Epithelial cell of prostate (primary cell): Measurements from ENCODE around the gene AP1M1.
A peak's percentile ranks its signal among the peaks of the same experiment; 100 is the strongest.

Experiments used
- DNase-seq: peaks from one replicate; pipeline ENCODE4 v3.0.0-alpha.2; 2011; ENCODE audit warnings: low read depth, low spot score
- H3K27ac ChIP-seq: fragments of 450-650 bp; 2 replicates; pipeline ENCODE4 v1.5.1; 2017; ENCODE audit warnings: mild to moderate bottlenecking

Gene AP1M1

DNA sequence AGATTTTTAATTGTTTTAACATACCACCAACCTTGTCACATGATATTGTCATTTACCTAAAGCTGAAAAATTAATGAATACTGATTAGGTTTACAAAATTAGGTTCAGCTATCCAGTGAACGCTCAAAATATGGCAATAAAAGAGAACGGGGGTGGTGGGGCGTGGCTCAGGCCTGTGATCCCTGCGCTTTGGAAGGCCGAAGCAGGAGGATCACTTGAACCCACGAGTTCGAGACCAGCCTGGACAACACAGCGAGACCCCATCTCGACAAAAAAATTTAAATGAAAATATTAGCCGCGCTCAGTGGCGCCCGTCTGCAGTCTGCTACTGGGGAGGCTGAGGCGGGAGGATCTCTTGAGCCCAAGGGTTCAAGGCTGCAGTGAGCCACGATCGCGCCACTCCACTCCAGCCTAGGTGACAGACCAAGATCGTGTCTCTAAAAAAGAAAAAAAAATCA lies 13.0 kb upstream of the AP1M1 start:
- H3K27ac ChIP-seq = peak overlapping the region; percentile 29
- no peak for DNase-seq

DNA sequence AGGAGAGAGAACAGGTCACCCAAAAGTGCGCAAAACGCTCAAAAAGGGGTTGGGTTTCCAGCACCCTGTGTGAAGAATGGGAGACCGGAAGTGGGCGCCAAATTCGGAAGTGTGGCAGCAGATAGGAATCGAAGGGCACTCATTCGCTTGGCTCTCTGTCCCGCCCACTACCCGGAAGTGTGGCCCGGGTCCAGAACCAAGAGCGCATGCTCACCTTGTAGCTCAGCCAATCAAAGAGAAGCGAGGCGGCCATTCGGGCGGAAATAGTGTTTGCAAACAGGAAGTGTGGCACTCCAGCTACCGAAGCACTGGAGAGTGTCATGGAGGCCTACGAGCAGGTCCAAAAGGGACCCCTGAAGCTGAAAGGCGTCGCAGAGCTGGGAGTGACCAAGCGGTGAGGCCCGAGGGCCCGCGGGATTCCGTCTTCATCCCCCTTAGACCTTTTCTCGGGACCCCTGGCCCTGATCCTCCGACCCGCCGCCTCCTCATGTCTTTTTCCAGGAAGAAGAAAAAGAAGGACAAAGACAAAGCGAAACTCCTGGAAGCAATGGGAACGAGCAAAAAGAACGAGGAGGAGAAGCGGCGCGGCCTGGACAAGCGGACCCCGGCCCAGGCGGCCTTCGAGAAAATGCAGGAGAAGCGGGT lies 12.5 kb upstream of the AP1M1 start, which contains the start of gene FAM32A:
Gene FAM32A (plus strand): TSS at position 288 of the 645 bp plus-strand sequence. CDS start 33 bp downstream, at position 321.
- H3K27ac ChIP-seq = peak within 1 kb of the TSS; percentile 29
- peak; percentile 95 for DNase-seq

DNA sequence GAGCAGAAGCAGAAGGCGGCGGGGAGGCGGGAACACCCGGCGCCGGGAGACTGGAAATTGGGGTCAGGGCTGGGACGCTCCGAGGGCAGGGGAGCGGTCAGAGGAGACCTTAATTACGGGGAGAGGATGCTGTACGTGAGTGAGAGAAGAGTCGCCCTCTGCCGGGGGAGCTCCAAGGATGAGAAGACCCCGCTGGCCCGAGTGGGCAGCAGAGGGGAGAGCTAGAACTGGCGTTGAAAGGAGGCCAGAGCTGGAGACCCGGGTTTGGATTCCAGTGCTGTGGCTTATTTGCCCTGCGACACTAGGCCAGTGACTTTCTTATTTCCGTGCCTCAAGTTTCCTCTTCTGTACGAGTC lies 12.0 kb upstream of the AP1M1 start:
- H3K27ac ChIP-seq = peak overlapping the region; percentile 29
- DNase-seq = no peak

DNA sequence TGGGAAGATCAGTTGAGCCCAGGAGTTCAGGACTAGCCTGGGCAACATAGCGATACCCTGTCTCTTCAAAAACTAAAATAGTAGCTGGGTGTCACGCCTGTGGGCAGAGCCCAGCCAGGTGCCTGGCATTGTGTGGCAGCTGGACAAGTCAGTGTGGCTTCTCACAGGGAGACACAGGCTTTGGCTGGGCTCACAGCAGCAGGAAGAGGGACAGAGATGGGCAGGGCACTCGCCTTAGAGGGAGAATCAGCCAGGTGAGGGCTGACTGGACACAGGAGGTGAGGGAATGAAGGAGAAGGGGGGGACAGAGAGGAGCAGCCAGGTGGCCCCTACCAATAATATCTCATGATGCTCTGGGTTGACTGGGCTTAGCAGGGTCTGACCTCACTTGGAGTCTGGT lies 9.2 kb upstream of the AP1M1 start:
- no peak for DNase-seq
- no peak overlapping the region for H3K27ac ChIP-seq

DNA sequence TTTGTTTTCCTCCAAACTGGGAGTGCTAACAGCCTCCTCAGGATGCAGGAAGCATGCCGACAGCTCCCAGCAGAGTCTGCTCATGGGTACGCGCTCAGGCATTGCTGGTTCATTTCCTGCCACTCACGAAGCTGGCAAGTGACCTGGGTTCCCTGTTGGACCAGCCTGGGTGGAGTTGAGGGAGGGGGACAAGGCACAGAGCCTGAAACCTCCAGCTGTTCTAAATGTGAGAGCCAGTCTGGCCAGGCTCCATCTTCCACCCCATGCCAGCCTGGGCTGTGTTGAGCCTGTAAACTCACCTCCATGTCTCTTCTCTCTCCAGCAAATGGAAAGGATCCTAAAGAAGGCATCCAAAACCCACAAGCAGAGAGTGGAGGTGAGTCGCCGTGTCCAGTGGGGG lies 7.5 kb upstream of the AP1M1 start:
- no peak for DNase-seq
- no peak overlapping the region for H3K27ac ChIP-seq

DNA sequence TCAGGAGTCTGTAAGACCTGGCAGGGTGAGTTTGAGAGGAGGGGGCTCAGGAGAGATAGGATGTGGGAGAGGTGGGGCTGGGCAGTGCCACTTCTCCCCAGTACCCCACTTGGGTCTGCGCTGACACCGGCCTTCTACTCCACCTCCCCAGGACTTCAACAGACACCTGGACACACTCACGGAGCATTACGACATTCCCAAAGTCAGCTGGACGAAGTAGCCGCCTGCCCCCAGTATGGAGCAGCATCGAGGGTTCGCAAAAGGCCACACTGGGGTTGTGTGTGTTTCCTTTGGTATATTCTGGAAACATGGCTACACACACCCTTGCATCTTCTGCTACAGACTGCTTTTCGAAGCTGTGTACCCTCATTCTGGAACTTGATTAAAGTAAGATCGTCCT lies 7.0 kb upstream of the AP1M1 start:
- no peak overlapping the region for H3K27ac ChIP-seq
- DNase-seq = no peak

DNA sequence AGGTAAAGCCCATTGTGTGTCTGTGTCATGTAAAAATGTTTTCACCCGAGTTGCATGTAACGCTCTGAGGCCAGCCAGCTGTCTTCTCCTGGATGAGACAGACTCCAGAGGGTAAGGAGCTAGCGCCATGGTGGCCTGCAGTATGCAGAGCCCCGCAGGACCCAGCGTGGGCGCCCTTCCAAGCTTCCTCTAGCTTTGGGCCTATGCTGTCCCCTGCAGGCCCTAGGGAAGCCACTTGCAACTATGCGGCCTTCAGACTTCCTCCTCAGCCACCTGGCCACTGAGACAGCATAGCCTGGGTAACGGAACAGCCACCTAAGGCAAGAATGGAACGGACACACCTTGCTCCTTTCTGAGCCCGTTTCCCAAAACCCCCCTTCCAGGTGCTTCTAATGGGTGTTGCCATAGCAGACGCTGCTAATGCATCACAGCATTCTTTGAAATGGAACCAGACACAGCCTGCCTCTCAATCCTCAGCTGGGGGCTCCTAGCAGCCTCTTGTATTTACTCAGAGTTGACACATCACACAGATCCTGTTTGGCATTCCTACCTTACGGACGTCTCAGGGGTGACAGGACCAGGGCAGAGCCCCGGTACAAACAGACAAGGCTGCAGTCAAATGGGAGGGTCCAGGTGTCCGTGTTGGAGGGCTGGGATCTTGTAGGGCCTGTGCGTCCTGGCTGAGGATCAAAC lies 6.3 kb upstream of the AP1M1 start:
- H3K27ac ChIP-seq = no peak overlapping the region

DNA sequence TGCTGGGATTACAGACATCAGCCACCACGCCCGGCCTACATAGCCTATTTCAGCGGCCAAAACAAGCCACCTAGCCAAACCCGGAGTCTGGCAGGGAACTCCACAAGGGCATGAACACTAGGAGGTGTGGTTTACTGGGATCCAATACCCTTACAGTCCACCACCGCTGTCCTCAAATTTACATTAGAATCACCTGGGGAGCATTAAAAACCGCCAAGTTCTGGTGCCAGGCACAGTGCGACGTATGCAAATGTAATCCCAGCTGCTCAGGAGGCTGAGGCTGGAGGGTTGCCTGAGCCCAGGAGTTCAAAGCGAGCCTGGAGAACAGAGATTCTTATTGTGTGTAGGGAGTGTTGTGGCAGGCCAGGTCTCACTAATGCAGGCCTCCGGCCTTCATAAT lies 4.2 kb upstream of the AP1M1 start:
- H3K27ac ChIP-seq = no peak overlapping the region
- DNase-seq = no peak

More for the DNA sequence above, 6.3 kb upstream of the AP1M1 start:
- DNase-seq = no peak

DNA sequence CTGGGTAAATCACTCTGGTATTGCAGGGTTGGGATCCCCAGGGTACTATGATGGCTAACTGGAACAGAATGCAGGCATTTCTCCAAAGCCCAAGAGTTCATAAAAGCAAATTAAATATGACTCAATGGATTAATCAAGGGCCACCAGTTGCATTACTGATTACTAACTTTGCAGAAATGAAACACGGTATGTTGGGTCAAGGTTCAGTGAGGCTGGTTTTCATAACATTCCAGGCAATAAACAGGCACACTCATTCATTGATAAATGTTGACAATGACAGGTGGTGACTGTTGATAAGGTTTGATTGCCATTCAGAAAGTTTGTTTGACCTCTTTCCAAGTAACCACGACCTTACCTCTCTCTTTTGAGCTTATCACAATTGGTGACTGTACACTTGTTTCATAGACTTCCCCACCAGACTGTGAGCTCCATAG lies 506 bp upstream of the AP1M1 start:
- H3K27ac ChIP-seq = peak overlapping the region; percentile 69
- peak; percentile 45 for DNase-seq

DNA sequence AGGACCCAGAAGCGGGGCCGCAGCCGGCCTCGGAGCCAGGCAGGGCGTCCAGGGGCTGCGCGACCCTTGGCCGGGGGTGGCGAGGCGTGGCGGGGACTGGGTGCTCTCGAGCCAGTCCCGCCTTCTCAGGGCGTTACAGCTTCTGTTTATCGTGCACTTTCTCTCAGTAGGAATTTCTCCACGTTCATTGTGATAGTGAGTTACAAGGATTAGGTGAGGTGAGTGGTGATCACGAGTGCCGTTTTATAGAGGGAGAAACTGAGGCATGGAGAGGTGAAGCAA lies 600 bp downstream of the AP1M1 start:
- no peak for DNase-seq
- peak overlapping the region; percentile 69 for H3K27ac ChIP-seq

DNA sequence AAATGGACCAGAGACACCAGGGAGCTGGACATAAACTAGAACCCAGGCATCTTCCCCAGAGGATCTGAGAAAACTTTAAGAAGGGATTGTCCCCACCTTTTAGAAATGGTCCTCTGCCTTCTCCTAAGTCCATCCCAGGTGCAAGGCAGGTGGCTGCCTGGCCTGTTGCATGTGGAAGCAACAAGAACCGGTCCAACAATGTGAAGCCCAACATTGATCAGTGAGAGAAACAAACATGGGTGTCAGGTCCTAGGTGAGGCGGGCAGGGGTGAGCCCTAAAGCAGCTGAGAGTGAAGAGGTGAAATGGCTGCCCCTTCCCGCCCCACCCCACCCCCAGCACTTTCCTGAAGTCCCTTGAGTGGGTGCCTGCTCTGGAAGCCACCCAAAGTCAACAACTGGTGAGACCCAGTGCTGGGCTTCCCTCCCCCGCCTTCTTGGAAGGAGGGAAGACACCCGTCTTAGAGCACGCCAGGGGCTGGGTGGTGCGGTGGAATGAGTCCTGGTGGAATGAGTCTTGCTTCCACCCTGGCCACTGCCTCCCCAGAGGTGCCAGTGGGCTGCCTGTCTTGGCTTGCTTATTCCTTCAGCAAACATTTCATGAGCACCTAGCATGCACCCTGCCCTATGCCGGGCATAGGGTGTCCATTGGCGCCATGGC lies 1.7 kb downstream of the AP1M1 start:
- no peak for DNase-seq
- no peak overlapping the region for H3K27ac ChIP-seq

DNA sequence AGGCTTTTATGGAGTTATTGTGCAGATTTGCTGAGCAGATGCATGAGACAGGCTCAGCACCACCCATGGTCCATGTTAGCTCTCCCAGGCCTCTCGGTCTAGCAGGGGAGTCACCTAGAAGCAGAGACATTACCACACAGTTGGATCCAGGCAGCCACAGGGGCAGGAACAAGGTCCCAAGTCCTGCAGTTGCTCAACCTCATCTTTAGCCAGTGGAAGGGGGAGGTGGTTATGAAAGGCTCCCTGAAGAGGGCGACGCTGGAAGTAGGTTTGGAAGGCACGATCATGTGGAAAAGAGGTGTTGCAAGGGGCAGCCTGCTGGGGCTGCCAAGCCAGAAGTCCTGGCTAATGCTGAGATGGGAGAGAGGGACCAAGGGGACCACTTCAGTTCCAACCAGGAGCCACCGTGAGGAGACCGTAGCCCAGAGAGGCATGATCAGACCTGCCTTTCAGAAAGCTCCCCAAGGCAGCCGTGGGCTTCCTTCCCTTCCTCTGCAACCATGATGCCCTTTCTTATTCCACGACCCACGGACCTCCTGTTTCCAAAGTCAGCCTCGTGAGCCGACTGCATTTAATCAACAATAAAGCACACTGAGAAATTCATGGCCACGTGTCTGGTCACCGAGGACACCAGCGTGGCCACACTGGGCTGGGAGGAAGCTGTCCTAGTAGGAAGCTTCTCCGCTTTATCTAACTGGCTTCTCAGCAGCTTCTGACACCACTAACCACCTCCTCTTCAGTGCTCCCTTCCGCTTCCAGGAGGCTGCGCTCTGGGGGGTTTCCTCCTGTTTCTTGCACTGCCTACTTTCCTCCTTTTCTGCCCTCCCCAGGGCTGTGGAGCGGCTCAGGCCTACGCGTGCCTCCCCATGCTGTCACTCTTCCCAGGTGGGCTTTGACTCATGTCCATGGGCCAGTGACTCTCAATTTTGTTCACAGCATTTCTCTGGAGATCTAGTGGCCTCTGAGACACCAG lies 2.6 kb downstream of the AP1M1 start:
- H3K27ac ChIP-seq = no peak overlapping the region

DNA sequence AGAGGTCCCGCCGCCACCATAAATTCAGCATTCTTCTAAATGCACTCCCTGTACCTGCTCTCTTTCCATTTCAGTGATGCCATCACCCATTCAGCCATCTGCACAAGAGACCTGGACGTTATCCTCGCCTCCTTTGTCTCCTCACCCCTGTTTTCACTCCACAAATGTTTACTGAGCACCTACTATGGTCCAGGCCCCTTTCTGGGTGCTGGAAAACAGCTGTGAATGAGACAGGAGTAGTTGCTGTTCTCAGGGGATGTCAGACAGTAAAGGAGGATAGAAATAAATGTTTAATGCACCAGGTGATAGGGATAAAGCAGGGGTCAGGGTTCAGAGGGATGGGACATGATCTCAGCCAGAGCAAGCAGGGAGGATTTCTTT lies 3.3 kb downstream of the AP1M1 start:
- no peak overlapping the region for H3K27ac ChIP-seq

More for the DNA sequence above, 2.6 kb downstream of the AP1M1 start:
- no peak for DNase-seq

DNA sequence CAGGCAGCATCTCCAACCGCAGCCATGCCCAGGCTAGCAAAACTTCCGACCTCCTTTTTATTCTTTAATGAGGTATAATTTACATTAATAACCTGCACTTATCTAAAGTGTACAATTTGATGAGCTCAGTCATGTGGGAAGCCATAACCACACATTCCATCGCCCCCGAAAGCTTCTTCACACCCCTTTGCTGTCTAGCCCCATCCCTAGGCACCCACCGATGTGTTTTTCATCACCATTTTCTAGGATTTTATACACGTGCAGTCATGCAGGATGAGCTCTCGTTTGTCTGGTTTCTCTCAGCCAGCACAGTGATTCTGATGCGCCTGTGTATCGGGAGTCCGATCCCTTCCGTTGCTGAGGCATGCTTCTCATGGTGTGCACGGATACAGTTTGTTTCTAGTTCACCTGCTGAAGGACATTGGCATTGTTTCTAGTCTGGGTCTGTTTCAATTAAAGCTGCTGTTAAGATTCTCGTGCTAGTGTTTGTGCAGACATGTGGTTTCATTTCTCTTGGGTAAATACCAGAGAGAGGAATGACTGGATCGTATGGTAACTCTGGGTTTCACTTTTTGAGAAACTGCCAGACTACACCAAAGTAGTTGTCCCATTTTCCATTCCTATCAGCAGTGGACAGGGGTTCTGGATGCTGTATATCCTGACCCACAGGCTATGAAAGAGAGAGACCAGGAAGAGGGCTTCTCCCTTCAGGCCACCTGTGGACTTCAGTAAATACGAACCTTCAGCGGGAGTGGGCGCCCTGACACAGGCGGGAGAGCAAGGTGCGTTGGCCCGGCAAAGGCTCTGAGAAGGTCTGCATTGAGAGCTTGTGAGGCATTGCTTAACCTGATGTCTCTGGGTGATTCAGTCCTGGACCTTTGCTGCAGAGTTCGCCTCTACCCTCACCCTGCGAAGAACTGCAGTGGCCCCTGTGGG lies 4.9 kb downstream of the AP1M1 start:
- no peak for DNase-seq
- H3K27ac ChIP-seq = no peak overlapping the region

More for the DNA sequence above, 3.3 kb downstream of the AP1M1 start:
- DNase-seq = no peak

DNA sequence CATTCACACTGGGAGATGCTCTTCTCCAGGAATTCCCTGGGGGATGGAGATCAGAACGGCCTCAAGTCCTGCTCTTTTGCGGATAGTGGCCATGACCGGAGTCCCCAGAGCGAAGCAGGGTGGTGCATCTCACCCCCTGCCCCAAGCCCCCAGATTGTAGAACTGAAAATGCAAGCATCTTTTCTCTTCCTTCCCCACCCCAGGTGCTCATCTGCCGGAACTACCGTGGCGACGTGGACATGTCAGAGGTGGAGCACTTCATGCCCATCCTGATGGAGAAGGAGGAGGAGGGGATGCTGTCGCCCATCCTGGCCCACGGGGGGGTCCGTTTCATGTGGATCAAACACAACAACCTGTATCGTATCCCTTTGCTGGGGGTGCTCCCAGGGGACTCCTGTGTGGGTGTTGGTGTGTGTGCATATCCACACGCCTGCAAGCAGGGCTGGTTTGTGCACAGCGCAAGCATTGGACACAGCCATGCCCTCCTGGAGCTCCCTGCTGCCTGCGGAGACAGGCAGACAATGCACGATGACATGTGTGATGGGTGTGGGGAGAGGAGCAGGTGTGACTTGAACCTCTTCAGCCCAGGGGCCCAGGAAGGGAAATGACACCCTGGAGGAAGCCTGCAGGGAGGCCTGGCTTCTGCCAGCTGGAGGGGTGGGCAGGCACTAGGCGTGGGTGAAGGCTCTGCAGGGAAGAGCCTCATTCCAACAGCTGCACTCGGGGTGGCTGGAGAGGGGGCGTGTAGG lies 5.7 kb downstream of the AP1M1 start:
- H3K27ac ChIP-seq = no peak overlapping the region
- no peak for DNase-seq

DNA sequence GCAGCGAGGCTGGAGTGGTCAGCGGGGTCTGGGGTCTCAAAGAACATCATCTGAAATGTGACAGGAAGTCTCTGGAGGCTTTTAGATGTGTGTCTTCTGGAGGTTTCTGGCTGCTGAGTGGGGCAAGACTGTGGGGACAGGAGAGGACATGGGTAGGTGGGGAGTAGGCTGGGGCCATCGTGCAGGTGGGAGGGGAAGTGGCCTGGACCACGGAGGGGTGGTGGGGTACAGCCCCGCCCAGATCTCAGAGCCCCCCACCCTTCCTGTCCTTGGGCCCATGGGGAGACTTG lies 6.2 kb downstream of the AP1M1 start:
- no peak overlapping the region for H3K27ac ChIP-seq
- no peak for DNase-seq

DNA sequence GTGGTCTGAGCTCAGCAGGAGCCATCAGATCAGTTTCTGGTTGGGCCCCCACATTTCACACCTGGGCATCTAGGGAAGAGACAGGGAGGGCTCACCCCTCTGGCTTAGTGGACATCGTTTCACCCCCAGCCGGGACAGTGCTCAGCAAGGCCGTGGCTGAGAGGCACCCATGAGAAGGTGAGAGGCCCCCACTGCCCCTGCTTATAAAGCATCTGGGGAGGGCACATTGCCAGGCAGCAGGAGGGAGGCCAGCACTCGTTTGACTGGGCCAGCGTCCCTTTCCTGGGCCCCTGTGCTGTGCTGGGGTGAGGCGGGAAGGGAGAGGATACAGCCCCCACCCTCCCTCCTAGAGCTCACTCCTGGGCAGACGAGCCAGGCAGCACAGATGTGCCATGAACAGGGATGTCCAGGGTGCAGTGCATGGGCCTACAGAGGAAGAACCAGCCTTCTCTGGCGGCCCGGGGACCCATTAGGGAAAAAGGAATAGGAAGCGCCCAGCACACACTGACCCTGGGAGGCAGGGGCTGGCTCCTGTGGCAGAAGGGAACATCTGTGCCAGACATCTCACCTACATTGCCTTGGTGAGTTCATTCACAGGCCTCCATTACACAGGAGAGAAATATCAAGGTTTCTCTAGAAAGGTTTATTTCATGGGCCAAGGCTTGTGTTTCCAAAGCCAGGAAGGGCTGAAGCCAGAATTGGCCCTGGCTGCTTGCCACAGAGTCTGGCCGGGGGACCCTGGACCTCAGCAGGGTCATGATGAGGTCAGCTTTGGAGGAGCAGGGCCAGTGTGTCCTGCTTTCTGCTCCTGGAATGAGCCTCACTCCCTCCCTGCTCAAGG lies 7.7 kb downstream of the AP1M1 start:
- H3K27ac ChIP-seq = no peak overlapping the region
- no peak for DNase-seq

DNA sequence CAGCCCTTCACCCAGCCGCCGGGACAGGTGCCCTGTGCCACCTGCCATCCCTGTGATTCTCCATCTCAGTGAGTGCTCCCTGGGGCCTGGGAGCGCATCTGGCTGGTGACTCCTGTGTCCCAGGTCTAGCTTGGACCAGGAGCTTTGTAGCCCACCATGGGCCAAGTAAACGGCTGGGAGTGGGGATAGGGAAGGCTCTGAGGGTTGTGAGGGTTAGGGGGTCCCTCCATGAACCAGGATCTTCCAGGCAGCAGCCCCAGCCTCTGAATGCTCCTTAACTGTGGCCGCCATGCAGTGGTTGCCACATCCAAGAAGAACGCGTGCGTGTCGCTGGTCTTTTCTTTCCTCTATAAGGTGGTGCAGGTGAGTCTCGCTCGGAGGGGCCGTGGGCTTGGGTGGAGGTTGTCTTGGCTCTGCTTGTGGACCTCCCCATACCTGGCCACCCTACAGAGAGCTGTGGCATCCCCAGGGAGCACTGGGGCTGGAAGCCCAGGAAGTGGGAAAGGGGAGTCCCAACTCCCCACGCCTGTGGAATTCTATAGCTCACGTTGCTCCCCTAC lies 8.4 kb downstream of the AP1M1 start:
- H3K27ac ChIP-seq = no peak overlapping the region
- no peak for DNase-seq
